ENCODE measurements around the gene NXPE4. TPM values are rescaled to one million over a fixed set of nuclear protein-coding genes. Genes with fewer than 3 reads are reported as not detected.
"Not testable (repeated sequence)": the region's sequence is repeated elsewhere in the genome, so short reads cannot be mapped to it uniquely, and the experiment has no call there.

Gene NXPE4
- total RNA-seq, 1 donor from 2014 or later: not detected

DNA sequence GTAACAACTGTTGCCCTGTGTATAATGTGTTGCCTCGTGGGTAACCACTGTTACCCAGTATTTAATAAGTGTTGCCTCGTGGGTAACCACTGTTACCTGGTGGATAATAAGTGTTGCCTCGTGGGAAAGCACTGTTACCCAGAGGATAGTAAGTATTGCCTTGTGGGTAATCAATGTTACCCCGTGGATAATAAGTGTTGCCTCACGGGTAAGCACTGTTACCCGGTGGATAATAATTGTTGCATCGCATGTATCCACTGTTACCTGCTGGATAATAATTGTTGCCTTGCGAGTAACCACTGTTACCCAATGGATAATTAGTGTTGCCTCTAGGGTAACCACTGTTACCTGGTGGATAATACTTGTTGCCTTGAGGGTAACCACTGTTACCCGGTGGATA lies 17.1 kb upstream of the NXPE4 start:
- TF ChIP-seq, protein P1, sequence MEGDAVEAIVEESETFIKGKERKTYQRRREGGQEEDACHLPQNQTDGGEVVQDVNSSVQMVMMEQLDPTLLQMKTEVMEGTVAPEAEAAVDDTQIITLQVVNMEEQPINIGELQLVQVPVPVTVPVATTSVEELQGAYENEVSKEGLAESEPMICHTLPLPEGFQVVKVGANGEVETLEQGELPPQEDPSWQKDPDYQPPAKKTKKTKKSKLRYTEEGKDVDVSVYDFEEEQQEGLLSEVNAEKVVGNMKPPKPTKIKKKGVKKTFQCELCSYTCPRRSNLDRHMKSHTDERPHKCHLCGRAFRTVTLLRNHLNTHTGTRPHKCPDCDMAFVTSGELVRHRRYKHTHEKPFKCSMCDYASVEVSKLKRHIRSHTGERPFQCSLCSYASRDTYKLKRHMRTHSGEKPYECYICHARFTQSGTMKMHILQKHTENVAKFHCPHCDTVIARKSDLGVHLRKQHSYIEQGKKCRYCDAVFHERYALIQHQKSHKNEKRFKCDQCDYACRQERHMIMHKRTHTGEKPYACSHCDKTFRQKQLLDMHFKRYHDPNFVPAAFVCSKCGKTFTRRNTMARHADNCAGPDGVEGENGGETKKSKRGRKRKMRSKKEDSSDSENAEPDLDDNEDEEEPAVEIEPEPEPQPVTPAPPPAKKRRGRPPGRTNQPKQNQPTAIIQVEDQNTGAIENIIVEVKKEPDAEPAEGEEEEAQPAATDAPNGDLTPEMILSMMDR (conservative IDR thresholded peaks at IDR 0.05): no peak
- H3K9me3 Mint-ChIP-seq: peaks cover 6% of the 10 kb centered on the region

DNA sequence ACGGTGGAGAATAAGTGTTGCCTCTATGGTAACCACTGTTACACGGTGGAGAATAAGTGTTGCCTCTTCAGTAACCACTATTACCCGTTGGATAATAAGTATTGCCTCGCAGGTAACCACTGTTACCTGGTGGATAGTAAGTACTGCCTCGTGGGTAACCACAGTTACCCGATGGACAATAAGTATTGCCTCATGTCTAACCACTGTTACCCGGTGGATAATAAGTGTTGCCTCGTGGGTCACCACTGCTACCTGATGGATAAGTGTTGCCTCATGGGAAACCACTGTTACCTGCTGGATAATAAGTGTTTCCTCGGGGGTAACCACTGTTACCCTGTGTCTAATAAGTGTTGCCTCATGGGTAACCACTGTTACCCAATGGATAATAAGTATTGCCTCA lies 16.6 kb upstream of the NXPE4 start:
- H3K4me1 Mint-ChIP-seq; H3K9me3 Mint-ChIP-seq; H3K4me3 Mint-ChIP-seq; H3K27ac Mint-ChIP-seq (ENCODE audit: unreplicated experiment); DNase-seq (ENCODE audit: low read depth, low spot score); H3K36me3 Mint-ChIP-seq (ENCODE audit: low read depth); H3K27me3 Mint-ChIP-seq (ENCODE audit: low read depth): not testable (repeated sequence)

More for the DNA sequence above, 17.1 kb upstream of the NXPE4 start:
- H3K27ac Mint-ChIP-seq (ENCODE audit: unreplicated experiment): no peak overlapping the region
- H3K4me3 Mint-ChIP-seq: no peak overlapping the region
- no peaks in the 10 kb centered on the region for H3K4me1 Mint-ChIP-seq
- peaks cover 3% of the 10 kb centered on the region for H3K36me3 Mint-ChIP-seq (ENCODE audit: low read depth)
- no peaks in the 10 kb centered on the region for H3K27me3 Mint-ChIP-seq (ENCODE audit: low read depth)
- no peak for DNase-seq (ENCODE audit: low read depth, low spot score)

DNA sequence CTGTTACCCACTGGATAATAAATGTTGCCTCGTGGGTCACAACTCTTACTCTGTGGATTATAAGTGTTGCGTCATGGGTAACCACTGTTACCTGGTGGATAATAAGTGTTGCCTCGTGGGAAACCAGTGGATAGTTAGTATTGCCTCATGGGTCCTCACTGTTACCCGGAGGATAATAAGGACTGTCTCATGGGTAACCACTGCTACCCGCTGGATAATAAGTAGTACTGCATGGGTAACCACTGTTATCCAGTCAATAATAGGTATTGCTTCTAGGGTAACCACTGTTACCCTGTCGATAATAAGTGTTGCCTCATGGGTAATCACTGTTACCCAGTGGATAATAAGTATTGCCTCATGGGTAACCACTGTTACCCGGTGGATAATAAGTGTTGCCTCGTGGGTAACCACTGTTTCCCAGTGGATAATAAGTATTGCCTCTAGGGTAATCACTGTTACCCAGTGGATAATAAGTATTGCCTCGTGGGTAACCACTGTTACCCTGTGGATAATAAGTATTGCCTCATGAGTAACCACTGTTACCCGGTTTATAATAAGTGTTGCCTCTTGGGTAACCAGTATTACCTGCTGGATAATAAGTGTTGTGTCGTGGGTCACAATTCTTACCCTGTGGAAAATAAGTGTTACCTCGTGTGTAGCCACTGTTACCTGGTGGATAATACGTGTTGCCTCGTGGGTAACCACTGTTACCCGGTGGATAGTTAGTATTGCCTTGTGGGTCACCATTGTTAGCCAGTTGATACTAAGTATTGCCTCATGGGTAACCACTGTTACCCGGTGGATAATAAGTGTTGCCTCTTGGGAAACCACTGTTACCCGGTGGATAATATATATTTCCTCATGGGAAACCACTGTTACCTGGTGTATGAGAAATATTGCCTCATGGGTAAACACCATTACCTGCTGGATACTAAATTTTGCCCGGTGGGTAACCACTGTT lies 15.7 kb upstream of the NXPE4 start:
- no peak overlapping the region for H3K4me3 Mint-ChIP-seq

DNA sequence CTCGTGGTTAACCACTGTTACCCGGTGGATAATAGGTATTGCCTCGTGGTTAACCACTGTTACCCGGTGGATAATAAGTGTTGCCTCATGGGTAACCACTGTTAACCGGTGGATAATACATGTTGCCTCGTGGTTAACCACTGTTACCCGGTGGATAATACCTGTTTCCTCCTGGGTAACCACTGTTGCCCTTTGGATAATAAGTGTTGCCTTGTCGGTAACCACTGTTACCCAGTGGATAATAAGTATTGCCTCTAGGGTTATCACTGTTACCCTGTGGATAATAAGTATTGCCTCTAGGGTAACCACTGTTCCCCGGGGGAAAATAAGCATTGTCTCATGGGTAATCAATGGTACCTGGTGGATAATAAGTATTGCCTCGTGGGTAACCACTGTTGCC lies 15.0 kb upstream of the NXPE4 start:
- H3K27me3 Mint-ChIP-seq (ENCODE audit: low read depth): no peaks in the 10 kb centered on the region
- H3K36me3 Mint-ChIP-seq (ENCODE audit: low read depth): peaks cover 3% of the 10 kb centered on the region
- TF ChIP-seq, protein P1 (conservative IDR thresholded peaks at IDR 0.05): no peak
- no peak overlapping the region for H3K27ac Mint-ChIP-seq (ENCODE audit: unreplicated experiment)
- peaks cover 8% of the 10 kb centered on the region for H3K9me3 Mint-ChIP-seq
- DNase-seq (ENCODE audit: low read depth, low spot score): no peak
- H3K4me3 Mint-ChIP-seq: no peak overlapping the region
- H3K4me1 Mint-ChIP-seq: no peaks in the 10 kb centered on the region

More for the DNA sequence above, 15.7 kb upstream of the NXPE4 start:
- H3K9me3 Mint-ChIP-seq: peaks cover 8% of the 10 kb centered on the region
- DNase-seq (ENCODE audit: low read depth, low spot score): no peak
- no peaks in the 10 kb centered on the region for H3K4me1 Mint-ChIP-seq
- no peak overlapping the region for H3K27ac Mint-ChIP-seq (ENCODE audit: unreplicated experiment)
- no peaks in the 10 kb centered on the region for H3K27me3 Mint-ChIP-seq (ENCODE audit: low read depth)
- TF ChIP-seq, protein P1 (conservative IDR thresholded peaks at IDR 0.05): no peak
- H3K36me3 Mint-ChIP-seq (ENCODE audit: low read depth): peaks cover 3% of the 10 kb centered on the region

DNA sequence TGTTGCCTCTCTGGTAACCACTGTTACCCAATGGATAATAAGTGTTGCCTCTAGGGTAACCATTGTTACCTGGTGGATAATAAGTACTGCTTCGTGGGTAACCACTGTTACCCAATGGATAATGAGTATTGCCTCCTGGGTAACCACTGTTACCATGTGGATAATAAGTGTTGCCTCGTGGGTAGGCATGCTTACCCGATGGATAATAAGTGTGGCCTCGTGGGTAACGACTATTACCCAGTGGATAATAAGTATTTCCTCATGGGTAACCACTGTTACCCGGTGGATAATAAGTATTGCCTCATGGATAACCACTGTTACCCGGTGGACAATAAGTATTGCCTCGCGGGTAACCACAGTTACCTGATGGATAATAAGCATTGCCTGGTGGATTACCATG lies 13.8 kb upstream of the NXPE4 start:
- peaks cover 3% of the 10 kb centered on the region for H3K36me3 Mint-ChIP-seq (ENCODE audit: low read depth)
- H3K27me3 Mint-ChIP-seq (ENCODE audit: low read depth): no peaks in the 10 kb centered on the region
- DNase-seq (ENCODE audit: low read depth, low spot score): no peak
- H3K9me3 Mint-ChIP-seq: peaks cover 8% of the 10 kb centered on the region
- no peak overlapping the region for H3K4me3 Mint-ChIP-seq
- TF ChIP-seq, protein P1 (conservative IDR thresholded peaks at IDR 0.05): no peak
- H3K4me1 Mint-ChIP-seq: no peaks in the 10 kb centered on the region
- no peak overlapping the region for H3K27ac Mint-ChIP-seq (ENCODE audit: unreplicated experiment)

DNA sequence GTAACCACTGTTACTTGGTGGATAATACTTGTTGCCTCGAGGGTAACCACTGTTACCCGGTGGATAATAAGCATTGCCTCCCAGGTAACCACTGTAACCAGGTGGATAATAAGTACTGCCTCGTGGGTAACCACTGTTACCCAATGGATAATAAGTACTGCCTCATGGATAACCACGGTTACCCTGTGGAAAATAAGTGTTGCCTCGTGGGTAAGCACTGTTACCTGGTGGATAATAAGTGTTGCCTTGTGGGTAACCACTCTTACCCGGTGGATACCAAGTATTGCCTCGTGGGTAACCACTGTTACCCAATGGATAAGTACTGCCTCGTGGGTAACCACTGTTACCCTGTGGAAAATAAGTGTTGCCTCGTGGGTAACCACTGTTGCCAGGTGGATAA lies 13.0 kb upstream of the NXPE4 start:
- DNase-seq (ENCODE audit: low read depth, low spot score); H3K27me3 Mint-ChIP-seq (ENCODE audit: low read depth); H3K36me3 Mint-ChIP-seq (ENCODE audit: low read depth); H3K4me3 Mint-ChIP-seq; H3K27ac Mint-ChIP-seq (ENCODE audit: unreplicated experiment); H3K4me1 Mint-ChIP-seq: not testable (repeated sequence)
- H3K9me3 Mint-ChIP-seq: peaks cover 11% of the 10 kb centered on the region

Data from neural crest cell (in vitro differentiated cells).